Immature natural killer cell (primary cell): ENCODE data around the gene OSBPL9. TPM values are rescaled to one million over a fixed set of nuclear protein-coding genes. Genes with fewer than 3 reads are reported as not detected.
A peak's percentile ranks its signal among the peaks of the same experiment; 100 is the strongest.

Experiments
- DNase-seq, 3 donors: peaks; one replicate each; pipeline ENCODE4 v3.0.0; 2022; ENCODE audit warnings: mixed read lengths in 1 of 3
- H3K27ac Mint-ChIP-seq, 6 donors: one replicate each; pipeline ENCODE4 v1.8.0; 2020; ENCODE audit warnings: mixed read lengths in 6 of 6, mild to moderate bottlenecking in 5 of 6, inconsistent platforms in 4 of 6, moderate library complexity in 3 of 6
- H3K27me3 Mint-ChIP-seq, 3 donors: one replicate each; pipeline ENCODE4 v1.8.0; 2020 to 2021; ENCODE audit warnings: low read depth in 3 of 3, mild to moderate bottlenecking in 3 of 3, mixed read lengths in 3 of 3, moderate library complexity in 3 of 3, inconsistent platforms in 1 of 3
- H3K36me3 Mint-ChIP-seq, 3 donors: one replicate each; pipeline ENCODE4 v1.8.0; 2020; ENCODE audit warnings: mixed read lengths in 3 of 3, inconsistent platforms in 2 of 3, mild to moderate bottlenecking in 2 of 3
- H3K4me1 Mint-ChIP-seq, 2 donors: one replicate each; pipeline ENCODE4 v1.8.0; 2020; ENCODE audit warnings: inconsistent platforms in 2 of 2, mild to moderate bottlenecking in 2 of 2, mixed read lengths in 2 of 2, moderate library complexity in 1 of 2
- H3K4me3 Mint-ChIP-seq, 5 donors: one replicate each; pipeline ENCODE4 v1.8.0; 2020; ENCODE audit warnings: mild to moderate bottlenecking in 5 of 5, mixed read lengths in 5 of 5, inconsistent platforms in 3 of 5, moderate library complexity in 3 of 5
- H3K9me3 Mint-ChIP-seq, 6 donors: one replicate each; pipeline ENCODE4 v1.8.0; 2020; ENCODE audit warnings: mild to moderate bottlenecking in 6 of 6, mixed read lengths in 6 of 6, inconsistent platforms in 4 of 6, moderate library complexity in 3 of 6
- polyA plus RNA-seq, 3 donors: library from polyadenylated mRNA; unstranded; fragments of 300-500 nt; fragmentation: Illumina TruSeq; gene quantifications; one replicate each; pipeline ENCODE4 v1.2.3, GENCODE V29; 2021

Gene OSBPL9
- polyA plus RNA-seq, 3 donors from 2014 or later: 26.1 to 38.5 (median 38.2) TPM

DNA sequence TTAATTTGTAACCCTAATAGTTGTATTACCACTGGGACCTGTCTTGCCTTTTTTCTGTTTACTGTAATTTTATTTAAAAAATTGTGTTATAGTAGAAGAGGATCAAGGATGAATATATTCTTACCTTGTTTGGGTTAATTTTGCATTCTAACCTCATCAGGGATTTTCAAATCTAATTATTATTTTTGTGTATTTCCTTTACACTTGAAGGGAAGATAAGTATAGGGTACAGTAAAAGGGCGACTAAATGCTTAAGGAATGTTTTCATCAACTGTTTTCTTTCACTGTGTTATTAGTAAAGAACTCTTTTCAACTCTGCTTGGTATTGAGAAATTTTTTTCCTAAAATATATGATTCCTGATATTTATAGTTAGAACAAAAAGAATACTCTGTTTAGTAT, 33.3 kb downstream of the OSBPL9 start:
- no peak for DNase-seq
- Mint-ChIP-seq H3K4me1 (peaks cover 1 to 4% of the 10 kb centered on the region in 2 donors), H3K9me3 (peaks cover 0 to 2% (median 0%) of the 10 kb centered on the region in 6 donors), H3K4me3 (no peak overlapping the region), H3K27ac (no peak overlapping the region), H3K27me3 (no peaks in the 10 kb centered on the region), H3K36me3 (peaks cover 0 to 13% (median 0%) of the 10 kb centered on the region in 3 donors)

GRCh38 chr1:51651552-51651942, 34.7 kb downstream of the OSBPL9 start:
- peak overlapping the region in 1 of 6 donors; percentile 13 for H3K27ac Mint-ChIP-seq
- peaks cover 0 to 2% (median 0%) of the 10 kb centered on the region in 6 donors for H3K9me3 Mint-ChIP-seq
- H3K36me3 Mint-ChIP-seq: peaks cover 0 to 13% (median 4%) of the 10 kb centered on the region in 3 donors
- H3K27me3 Mint-ChIP-seq: peaks cover 0 to 2% (median 0%) of the 10 kb centered on the region in 3 donors
- no peak for DNase-seq
- H3K4me1 Mint-ChIP-seq: peaks cover 1 to 4% of the 10 kb centered on the region in 2 donors
- H3K4me3 Mint-ChIP-seq: no peak overlapping the region

- Mint-ChIP-seq H3K9me3 (no peaks in the 10 kb centered on the region), H3K27ac (no peak overlapping the region), H3K4me1 (peaks cover 1 to 4% of the 10 kb centered on the region in 2 donors), H3K4me3 (no peak overlapping the region), H3K36me3 (peaks cover 0 to 13% (median 4%) of the 10 kb centered on the region in 3 donors), H3K27me3 (peaks cover 0 to 2% (median 0%) of the 10 kb centered on the region in 3 donors)
- no peak for DNase-seq
Measured at GRCh38 chr1:51652599-51652998, 35.7 kb downstream of the OSBPL9 start.

DNA sequence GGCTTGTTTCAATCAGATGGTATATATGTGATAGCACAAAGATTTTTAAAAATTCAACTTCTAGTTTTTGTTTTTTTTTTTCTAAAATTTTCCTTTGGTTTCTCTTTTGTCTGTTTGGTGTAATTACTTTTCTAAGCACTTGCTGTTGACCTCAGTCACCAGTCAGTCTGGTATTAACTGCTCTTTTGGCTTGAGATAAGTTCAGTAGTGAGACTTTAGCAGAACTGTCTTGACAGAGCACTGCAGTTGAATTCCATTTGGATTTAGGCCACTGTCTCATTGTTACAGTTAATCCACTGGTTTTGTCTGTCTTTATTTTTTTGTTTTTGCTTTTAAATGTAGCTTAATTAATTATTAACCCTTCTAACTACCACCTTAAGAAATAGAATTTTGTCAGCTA, 36.2 kb downstream of the OSBPL9 start:
- DNase-seq: no peak
- H3K27me3 Mint-ChIP-seq: peaks cover 0 to 2% (median 0%) of the 10 kb centered on the region in 3 donors
- no peak overlapping the region for H3K27ac Mint-ChIP-seq
- peaks cover 0 to 13% (median 4%) of the 10 kb centered on the region in 3 donors for H3K36me3 Mint-ChIP-seq
- no peak overlapping the region for H3K4me3 Mint-ChIP-seq
- no peaks in the 10 kb centered on the region for H3K9me3 Mint-ChIP-seq
- peaks cover 1 to 4% of the 10 kb centered on the region in 2 donors for H3K4me1 Mint-ChIP-seq

DNA sequence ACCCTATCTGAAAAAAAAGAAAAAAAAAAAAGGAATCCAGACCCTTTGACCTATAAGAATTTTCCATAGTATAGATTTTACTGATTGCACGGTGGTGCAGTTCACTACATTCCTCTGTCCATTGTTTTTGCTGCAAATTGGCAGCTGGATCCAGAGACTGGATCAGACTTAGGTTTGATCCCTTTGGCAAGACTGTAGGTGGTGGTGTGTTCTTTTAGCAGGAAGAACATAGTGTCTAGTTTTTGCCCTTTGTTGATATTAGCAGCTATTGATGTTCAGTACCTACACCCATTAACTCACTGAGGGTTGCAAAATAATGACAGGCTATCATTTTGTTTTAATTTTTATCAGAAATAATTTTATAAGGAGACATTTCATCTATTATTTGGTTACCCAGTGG, 37.1 kb downstream of the OSBPL9 start:
- no peak for DNase-seq
- peaks cover 1 to 4% of the 10 kb centered on the region in 2 donors for H3K4me1 Mint-ChIP-seq
- no peak overlapping the region for H3K4me3 Mint-ChIP-seq
- H3K27me3 Mint-ChIP-seq: peaks cover 0 to 2% (median 0%) of the 10 kb centered on the region in 3 donors
- H3K36me3 Mint-ChIP-seq: peaks cover 0 to 13% (median 4%) of the 10 kb centered on the region in 3 donors
- H3K9me3 Mint-ChIP-seq: no peaks in the 10 kb centered on the region
- H3K27ac Mint-ChIP-seq: no peak overlapping the region

DNA sequence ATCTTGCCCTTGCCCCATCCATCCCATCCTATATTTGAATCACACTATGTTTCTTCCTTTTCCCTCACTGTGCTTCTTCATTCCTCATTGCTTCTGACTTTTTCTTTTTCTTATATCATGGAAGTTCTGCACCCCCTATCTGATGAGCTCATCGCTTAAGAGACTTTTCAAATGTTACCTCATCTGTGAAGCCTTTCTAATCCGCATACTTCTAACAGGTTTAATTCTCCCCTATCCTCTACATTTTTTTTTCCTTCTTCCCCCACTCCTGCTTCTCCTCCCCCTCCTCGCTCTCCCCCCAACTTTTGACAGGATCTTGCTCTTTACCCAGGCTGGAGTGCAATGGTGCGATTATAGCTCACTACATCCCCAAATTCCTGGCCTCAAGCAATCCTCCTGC, 39.5 kb downstream of the OSBPL9 start:
- Mint-ChIP-seq H3K27ac (no peak overlapping the region), H3K4me1 (no peaks in the 10 kb centered on the region), H3K36me3 (peaks cover 0 to 13% (median 4%) of the 10 kb centered on the region in 3 donors), H3K4me3 (no peak overlapping the region), H3K9me3 (peaks cover 0 to 3% (median 0%) of the 10 kb centered on the region in 6 donors), H3K27me3 (peaks cover 0 to 2% (median 0%) of the 10 kb centered on the region in 3 donors)
- DNase-seq: no peak

DNA sequence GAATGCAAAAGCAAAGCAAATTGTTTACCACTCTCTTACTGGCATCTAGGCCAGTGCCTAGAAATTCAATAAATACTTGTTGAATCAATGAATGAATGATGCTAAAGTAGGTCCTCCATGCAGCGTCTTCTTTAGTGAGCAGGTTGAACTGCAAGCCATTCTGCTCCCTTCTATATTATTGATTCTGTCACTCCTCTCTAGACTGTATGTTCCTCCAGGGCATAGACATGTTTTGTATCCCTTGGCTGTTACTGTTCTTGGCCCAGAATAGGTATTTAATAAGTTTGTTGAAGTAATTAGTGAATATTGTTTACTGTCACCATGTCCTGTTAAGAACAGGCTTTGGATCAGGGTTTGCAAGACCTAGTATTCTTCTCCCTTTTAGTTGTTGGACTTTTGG, 43.7 kb downstream of the OSBPL9 start:
- Mint-ChIP-seq H3K9me3 (peaks cover 0 to 3% (median 0%) of the 10 kb centered on the region in 6 donors), H3K36me3 (peaks cover 0 to 3% (median under 1%) of the 10 kb centered on the region in 3 donors), H3K27me3 (peaks cover 0 to 5% (median 2%) of the 10 kb centered on the region in 3 donors), H3K4me3 (no peak overlapping the region), H3K4me1 (no peaks in the 10 kb centered on the region), H3K27ac (no peak overlapping the region)
- DNase-seq: no peak

- H3K4me1 Mint-ChIP-seq: no peaks in the 10 kb centered on the region
- no peak overlapping the region for H3K27ac Mint-ChIP-seq
- DNase-seq: no peak
- peaks cover 0 to 5% (median 0%) of the 10 kb centered on the region in 3 donors for H3K36me3 Mint-ChIP-seq
- H3K4me3 Mint-ChIP-seq: no peak overlapping the region
- H3K27me3 Mint-ChIP-seq: peaks cover 0 to 5% (median 2%) of the 10 kb centered on the region in 3 donors
- peaks cover 0 to 3% (median 0%) of the 10 kb centered on the region in 6 donors for H3K9me3 Mint-ChIP-seq
Measured at GRCh38 chr1:51661081-51661518, 44.2 kb downstream of the OSBPL9 start.

GRCh38 chr1:51663105-51663504, 46.2 kb downstream of the OSBPL9 start:
- DNase-seq: no peak
- Mint-ChIP-seq H3K4me3 (no peak overlapping the region), H3K27ac (no peak overlapping the region), H3K27me3 (peaks cover 0 to 5% (median 0%) of the 10 kb centered on the region in 3 donors), H3K9me3 (peaks cover 0 to 3% (median 0%) of the 10 kb centered on the region in 6 donors), H3K36me3 (peaks cover 0 to 6% (median 0%) of the 10 kb centered on the region in 3 donors), H3K4me1 (no peaks in the 10 kb centered on the region)

DNA sequence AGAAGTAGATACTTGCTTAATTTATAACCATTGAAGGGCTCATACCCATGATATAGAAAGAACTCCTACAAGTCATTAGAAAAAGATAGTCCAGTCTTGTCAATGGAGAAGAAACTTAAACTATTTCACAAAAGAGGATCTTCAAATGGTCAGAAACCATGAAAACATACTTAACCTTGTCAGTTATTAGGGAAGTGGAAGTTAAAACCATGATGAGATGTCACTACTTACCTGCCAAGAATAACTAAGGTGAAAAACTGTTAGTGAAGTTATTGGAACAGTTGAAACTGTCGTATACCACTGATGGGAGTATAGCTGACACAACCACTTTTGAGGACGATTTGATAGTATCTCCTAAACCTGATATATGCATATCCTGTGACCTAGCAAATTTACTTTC, 46.8 kb downstream of the OSBPL9 start:
- no peak overlapping the region for H3K27ac Mint-ChIP-seq
- H3K36me3 Mint-ChIP-seq: peaks cover 0 to 6% (median 0%) of the 10 kb centered on the region in 3 donors
- H3K9me3 Mint-ChIP-seq: peaks cover 0 to 3% (median 0%) of the 10 kb centered on the region in 6 donors
- DNase-seq: no peak
- H3K4me1 Mint-ChIP-seq: no peaks in the 10 kb centered on the region
- H3K27me3 Mint-ChIP-seq: peaks cover 0 to 5% (median 0%) of the 10 kb centered on the region in 3 donors
- no peak overlapping the region for H3K4me3 Mint-ChIP-seq

- Mint-ChIP-seq H3K27ac (no peak overlapping the region), H3K4me3 (no peak overlapping the region), H3K9me3 (peaks cover 0 to 3% (median 0%) of the 10 kb centered on the region in 6 donors), H3K27me3 (peaks cover 0 to 5% (median 0%) of the 10 kb centered on the region in 3 donors), H3K4me1 (no peaks in the 10 kb centered on the region), H3K36me3 (peaks cover 0 to 6% (median 0%) of the 10 kb centered on the region in 3 donors)
- no peak for DNase-seq
Measured at GRCh38 chr1:51664421-51665240, 47.7 kb downstream of the OSBPL9 start.

DNA sequence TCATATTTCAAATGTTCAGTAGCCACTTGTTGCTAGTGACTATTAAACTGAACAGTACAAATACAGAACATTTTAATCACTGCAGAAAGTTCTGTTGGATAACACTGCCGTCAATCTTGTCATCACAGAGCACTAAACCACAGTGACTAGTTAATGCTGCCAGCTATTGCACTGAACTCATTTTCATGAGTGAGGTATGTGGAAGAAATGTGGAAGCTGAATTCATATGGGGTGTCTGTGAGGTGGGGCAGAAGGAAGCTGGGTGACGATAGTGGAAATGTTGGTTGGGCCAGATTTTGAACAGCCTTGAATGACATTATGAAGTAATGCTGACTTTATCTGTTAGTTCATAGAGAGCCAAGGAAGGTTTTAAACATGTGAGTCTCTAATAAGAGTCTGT, 49.6 kb downstream of the OSBPL9 start:
- no peaks in the 10 kb centered on the region for H3K4me1 Mint-ChIP-seq
- peaks cover 0 to 5% (median 0%) of the 10 kb centered on the region in 3 donors for H3K27me3 Mint-ChIP-seq
- no peak for DNase-seq
- H3K36me3 Mint-ChIP-seq: peaks cover 0 to 3% (median 0%) of the 10 kb centered on the region in 3 donors
- peak overlapping the region in 1 of 6 donors; percentile 0 for H3K27ac Mint-ChIP-seq
- no peak overlapping the region for H3K4me3 Mint-ChIP-seq
- H3K9me3 Mint-ChIP-seq: no peaks in the 10 kb centered on the region

DNA sequence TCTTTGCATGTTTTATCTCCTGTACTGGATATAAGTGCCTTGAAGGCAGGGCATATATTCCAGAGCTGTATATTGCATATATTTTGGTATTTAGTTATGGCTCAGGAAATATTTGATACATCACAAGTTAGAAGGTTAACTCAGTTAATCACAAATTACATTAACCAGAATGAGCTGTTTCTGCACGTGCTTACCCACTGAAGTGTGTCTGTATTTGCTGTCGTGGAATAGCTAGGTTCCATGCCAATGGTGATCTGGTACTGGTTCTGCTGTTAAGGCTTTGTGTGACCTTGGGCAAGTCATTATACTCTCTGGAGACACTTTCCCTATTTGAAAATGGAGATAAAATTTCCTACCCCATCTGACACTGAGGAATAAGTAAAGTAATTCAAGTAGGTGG, 50.7 kb downstream of the OSBPL9 start:
- peaks cover 0 to 3% (median 0%) of the 10 kb centered on the region in 3 donors for H3K36me3 Mint-ChIP-seq
- no peaks in the 10 kb centered on the region for H3K4me1 Mint-ChIP-seq
- H3K27me3 Mint-ChIP-seq: no peaks in the 10 kb centered on the region
- no peaks in the 10 kb centered on the region for H3K9me3 Mint-ChIP-seq
- no peak for DNase-seq
- no peak overlapping the region for H3K4me3 Mint-ChIP-seq
- H3K27ac Mint-ChIP-seq: no peak overlapping the region

DNA sequence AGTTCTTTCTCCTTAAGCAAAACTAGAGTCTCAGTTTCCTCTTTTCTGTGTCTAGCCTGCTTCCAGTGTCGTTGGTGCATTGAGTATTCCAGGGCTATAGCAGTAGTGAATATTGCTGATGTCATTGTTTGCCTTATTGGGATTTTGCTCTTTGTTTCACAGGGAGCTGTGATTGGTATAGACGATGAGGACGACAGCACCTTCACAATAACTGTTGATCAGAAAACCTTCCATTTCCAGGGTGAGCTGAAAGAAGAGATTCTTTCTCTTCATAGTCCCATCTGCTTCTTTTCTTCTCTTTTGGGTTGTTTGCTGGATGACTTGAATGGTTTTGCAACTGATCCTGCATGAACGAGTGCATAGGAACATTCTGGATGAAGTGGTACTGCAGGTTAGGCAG, 52.4 kb downstream of the OSBPL9 start:
- no peaks in the 10 kb centered on the region for H3K4me1 Mint-ChIP-seq
- H3K27ac Mint-ChIP-seq: no peak overlapping the region
- no peaks in the 10 kb centered on the region for H3K27me3 Mint-ChIP-seq
- no peak overlapping the region for H3K4me3 Mint-ChIP-seq
- DNase-seq: no peak
- H3K36me3 Mint-ChIP-seq: peaks cover 0 to 3% (median 0%) of the 10 kb centered on the region in 3 donors
- H3K9me3 Mint-ChIP-seq: no peaks in the 10 kb centered on the region
